Astrocyte (in vitro differentiated cells and primary cell): ENCODE measurements around the gene IL2RA. TPM values are rescaled to one million over a fixed set of nuclear protein-coding genes. Genes with fewer than 3 reads are reported as not detected.

Source experiments
- DNase-seq: peaks from one replicate; pipeline ENCODE4 v3.0.0-alpha.2; 2010; ENCODE audit warnings: low read depth
- FAIRE-seq: peaks from 2 replicates; lab custom pipeline; 2011; peaks lifted over from hg19 to GRCh38; lab: Jason Lieb, UNC
- H2AFZ ChIP-seq: 2 replicates; pipeline ENCODE4 v1.6.0; 2012; ENCODE audit warnings: low read depth, low read length, inconsistent platforms
- H3K27ac ChIP-seq: 2 replicates; pipeline ENCODE4 v1.5.1; 2011; ENCODE audit warnings: low read depth, low read length, inconsistent platforms
- H3K27me3 ChIP-seq: 2 replicates; pipeline ENCODE4 v1.6.0; 2011; ENCODE audit warnings: low read length, inconsistent platforms; ENCODE audit not compliant: insufficient read depth
- H3K36me3 ChIP-seq: 2 replicates; pipeline ENCODE4 v1.5.1; 2011; ENCODE audit warnings: low read length, inconsistent platforms; ENCODE audit not compliant: insufficient read depth
- H3K4me1 ChIP-seq: 2 replicates; pipeline ENCODE4 v1.5.1; 2011; ENCODE audit warnings: low read length, inconsistent platforms; ENCODE audit not compliant: insufficient read depth
- H3K4me2 ChIP-seq: 2 replicates; pipeline ENCODE4 v1.6.0; 2012; ENCODE audit warnings: low read length, inconsistent platforms
- H3K4me3 ChIP-seq: 2 replicates; pipeline ENCODE4 v1.5.1; 2011; ENCODE audit warnings: low read depth, mild to moderate bottlenecking, low read length, inconsistent platforms; ENCODE audit not compliant: insufficient read depth
- H3K79me2 ChIP-seq: 2 replicates; pipeline ENCODE4 v1.6.0; 2012; ENCODE audit warnings: mild to moderate bottlenecking, low read length, inconsistent platforms; ENCODE audit not compliant: insufficient read depth
- H3K9ac ChIP-seq: 2 replicates; pipeline ENCODE4 v1.6.0; 2012; ENCODE audit warnings: mild to moderate bottlenecking, low read length, inconsistent platforms
- H3K9me3 ChIP-seq: 2 replicates; pipeline ENCODE4 v1.5.1; 2012; ENCODE audit warnings: low read depth, mild to moderate bottlenecking, low read length, inconsistent platforms; ENCODE audit not compliant: insufficient read depth
- H4K20me1 ChIP-seq: 2 replicates; pipeline ENCODE4 v1.6.0; 2012; ENCODE audit warnings: low read length, inconsistent platforms; ENCODE audit not compliant: insufficient read depth
- H3K27ac Mint-ChIP-seq: one replicate; pipeline ENCODE4 v1.8.0; 2021; ENCODE audit warnings: mild to moderate bottlenecking, mixed read lengths; ENCODE audit not compliant: unreplicated experiment
- H3K27me3 Mint-ChIP-seq: one replicate; pipeline ENCODE4 v1.8.0; 2021; ENCODE audit warnings: low read depth, mixed read lengths; ENCODE audit not compliant: unreplicated experiment
- H3K36me3 Mint-ChIP-seq: one replicate; pipeline ENCODE4 v1.8.0; 2021; ENCODE audit warnings: low read depth, mixed read lengths; ENCODE audit not compliant: unreplicated experiment
- H3K4me1 Mint-ChIP-seq: one replicate; pipeline ENCODE4 v1.8.0; 2021; ENCODE audit warnings: low read depth, mixed read lengths; ENCODE audit not compliant: unreplicated experiment
- H3K4me3 Mint-ChIP-seq: one replicate; pipeline ENCODE4 v1.8.0; 2021; ENCODE audit warnings: mild to moderate bottlenecking, moderate library complexity, mixed read lengths; ENCODE audit not compliant: unreplicated experiment
- H3K9me3 Mint-ChIP-seq: one replicate; pipeline ENCODE4 v1.8.0; 2021; ENCODE audit warnings: mild to moderate bottlenecking, mixed read lengths; ENCODE audit not compliant: unreplicated experiment
- CTCF ChIP-seq: IDR thresholded peaks from 2 replicates; pipeline ENCODE4 v1.5.1; 2011; ENCODE audit warnings: low read depth, mild to moderate bottlenecking, inconsistent platforms, low read length, moderate library complexity; ENCODE audit not compliant: insufficient read depth
- EZH2 ChIP-seq: IDR thresholded peaks from 2 replicates; pipeline ENCODE4 v1.6.1; 2012; ENCODE audit warnings: mild to moderate bottlenecking, low read length, inconsistent platforms; ENCODE audit not compliant: insufficient read depth
- total RNA-seq: library from RNA; stranded (reverse); gene quantifications from 2 replicates; pipeline ENCODE4 v1.2.1, GENCODE V29; 2021

Gene IL2RA
- total RNA-seq, 1 donor from 2014 or later: not detected

- H3K9me3 Mint-ChIP-seq: no peaks in the 10 kb centered on the region
- peaks cover 14% of the 10 kb centered on the region for H3K4me1 Mint-ChIP-seq
Measured at GRCh38 chr10:6095810-6096570, 33.8 kb upstream of the IL2RA start.

GRCh38 chr10:6092731-6093130, 30.6 kb upstream of the IL2RA start:
- H3K4me3 Mint-ChIP-seq: no peak overlapping the region
- no peak overlapping the region for H3K9ac ChIP-seq
- H3K4me1 ChIP-seq: peaks cover 8% of the 10 kb centered on the region
- peaks cover 22% of the 10 kb centered on the region for H3K4me1 Mint-ChIP-seq
- H3K36me3 ChIP-seq: no peaks in the 10 kb centered on the region
- H3K9me3 Mint-ChIP-seq: no peaks in the 10 kb centered on the region
- no peak overlapping the region for H3K27ac Mint-ChIP-seq
- H3K27me3 Mint-ChIP-seq: no peaks in the 10 kb centered on the region
- FAIRE-seq (no peak), DNase-seq (no peak)
- TF ChIP-seq CTCF (no peak), EZH2 (no peak)
- H3K4me3 ChIP-seq: no peak overlapping the region
- no peak overlapping the region for H3K4me2 ChIP-seq
- no peaks in the 10 kb centered on the region for H3K9me3 ChIP-seq
- peaks cover 75% of the 10 kb centered on the region for H4K20me1 ChIP-seq
- no peaks in the 10 kb centered on the region for H3K27me3 ChIP-seq
- no peak overlapping the region for H3K27ac ChIP-seq
- H3K79me2 ChIP-seq: peaks cover 88% of the 10 kb centered on the region
- peaks cover 3% of the 10 kb centered on the region for H3K36me3 Mint-ChIP-seq
- no peak overlapping the region for H2AFZ ChIP-seq

More at GRCh38 chr10:6095810-6096570, 33.8 kb upstream of the IL2RA start:
- Mint-ChIP-seq H3K27me3 (no peaks in the 10 kb centered on the region), H3K36me3 (peaks cover 7% of the 10 kb centered on the region), H3K4me3 (peak overlapping the region; percentile 27), H3K27ac (no peak overlapping the region)
- no peak for FAIRE-seq
- no peak for DNase-seq
- no peak overlapping the region for H3K27ac ChIP-seq
- peaks cover 4% of the 10 kb centered on the region for H3K36me3 ChIP-seq
- H3K79me2 ChIP-seq: peaks cover 96% of the 10 kb centered on the region
- no peaks in the 10 kb centered on the region for H3K4me1 ChIP-seq
- no peak overlapping the region for H2AFZ ChIP-seq
- no peak overlapping the region for H3K4me2 ChIP-seq
- H3K9ac ChIP-seq: no peak overlapping the region
- H3K9me3 ChIP-seq: no peaks in the 10 kb centered on the region
- H4K20me1 ChIP-seq: peaks cover 78% of the 10 kb centered on the region
- H3K27me3 ChIP-seq: no peaks in the 10 kb centered on the region
- TF ChIP-seq CTCF: no peak
- no peak for TF ChIP-seq EZH2
- H3K4me3 ChIP-seq: no peak overlapping the region

GRCh38 chr10:6091630-6092029, 29.5 kb upstream of the IL2RA start:
- Histone ChIP-seq H3K27ac (no peak overlapping the region), H3K36me3 (no peaks in the 10 kb centered on the region), H4K20me1 (peaks cover 65% of the 10 kb centered on the region), H2AFZ (no peak overlapping the region), H3K4me1 (peaks cover 8% of the 10 kb centered on the region), H3K9me3 (no peaks in the 10 kb centered on the region), H3K27me3 (no peaks in the 10 kb centered on the region), H3K79me2 (peaks cover 77% of the 10 kb centered on the region), H3K4me3 (no peak overlapping the region), H3K4me2 (peak overlapping the region; percentile 3), H3K9ac (no peak overlapping the region)
- TF ChIP-seq EZH2: no peak
- no peak for TF ChIP-seq CTCF
- H3K27ac Mint-ChIP-seq: no peak overlapping the region
- FAIRE-seq (no peak), DNase-seq (no peak)
- peaks cover 3% of the 10 kb centered on the region for H3K36me3 Mint-ChIP-seq
- peaks cover 18% of the 10 kb centered on the region for H3K4me1 Mint-ChIP-seq
- H3K9me3 Mint-ChIP-seq: no peaks in the 10 kb centered on the region
- no peaks in the 10 kb centered on the region for H3K27me3 Mint-ChIP-seq
- peak overlapping the region; percentile 34 for H3K4me3 Mint-ChIP-seq
